ENCODE results near the gene COL13A1.

The COL13A1 gene

GRCh38 chr10:69911613-69912528 is 110.2 kb downstream of the COL13A1 start:
- Histone ChIP-seq H3K9me3 (ENCODE audit: severe bottlenecking) (no peaks in the 10 kb centered on the region), H3K27me3 (ENCODE audit: insufficient read depth, poor library complexity, severe bottlenecking) (no peaks in the 10 kb centered on the region), H3K27ac (ENCODE audit: poor library complexity, severe bottlenecking) (no peak overlapping the region), H3K4me1 (ENCODE audit: insufficient read depth, poor library complexity, severe bottlenecking) (no peaks in the 10 kb centered on the region), H3K36me3 (ENCODE audit: low read depth) (no peaks in the 10 kb centered on the region), H3K4me3 (ENCODE audit: severe bottlenecking) (no peak overlapping the region)
- no peak for ATAC-seq (ENCODE audit: low read depth)
- no peak for TF ChIP-seq CTCF (IDR thresholded peaks at IDR 0.05; ENCODE audit: poor library complexity, severe bottlenecking)
- DNase-seq (ENCODE audit: low spot score) = no peak

GRCh38 chr10:69912589-69912988 is 110.9 kb downstream of the COL13A1 start:
- no peak overlapping the region for H3K4me3 ChIP-seq (ENCODE audit: severe bottlenecking)
- ATAC-seq (ENCODE audit: low read depth) = no peak
- H3K9me3 ChIP-seq (ENCODE audit: severe bottlenecking) = no peaks in the 10 kb centered on the region
- no peak for TF ChIP-seq CTCF (IDR thresholded peaks at IDR 0.05; ENCODE audit: poor library complexity, severe bottlenecking)
- no peaks in the 10 kb centered on the region for H3K4me1 ChIP-seq (ENCODE audit: insufficient read depth, poor library complexity, severe bottlenecking)
- DNase-seq (ENCODE audit: low spot score) = no peak
- H3K27me3 ChIP-seq (ENCODE audit: insufficient read depth, poor library complexity, severe bottlenecking) = no peaks in the 10 kb centered on the region
- no peak overlapping the region for H3K27ac ChIP-seq (ENCODE audit: poor library complexity, severe bottlenecking)
- no peaks in the 10 kb centered on the region for H3K36me3 ChIP-seq (ENCODE audit: low read depth)

GRCh38 chr10:69913606-69914382 is 112.1 kb downstream of the COL13A1 start:
- Histone ChIP-seq H3K27me3 (ENCODE audit: insufficient read depth, poor library complexity, severe bottlenecking) (no peaks in the 10 kb centered on the region), H3K4me3 (ENCODE audit: severe bottlenecking) (no peak overlapping the region), H3K4me1 (ENCODE audit: insufficient read depth, poor library complexity, severe bottlenecking) (no peaks in the 10 kb centered on the region), H3K9me3 (ENCODE audit: severe bottlenecking) (no peaks in the 10 kb centered on the region), H3K27ac (ENCODE audit: poor library complexity, severe bottlenecking) (no peak overlapping the region), H3K36me3 (ENCODE audit: low read depth) (no peaks in the 10 kb centered on the region)
- no peak for DNase-seq (ENCODE audit: low spot score)
- ATAC-seq (ENCODE audit: low read depth) = no peak
- TF ChIP-seq CTCF (IDR thresholded peaks at IDR 0.05; ENCODE audit: poor library complexity, severe bottlenecking) = no peak

- peak; percentile 92 for TF ChIP-seq CTCF (IDR thresholded peaks at IDR 0.05; ENCODE audit: poor library complexity, severe bottlenecking)
- no peaks in the 10 kb centered on the region for H3K4me1 ChIP-seq (ENCODE audit: insufficient read depth, poor library complexity, severe bottlenecking)
- DNase-seq (ENCODE audit: low spot score) = no peak
These were observed 112.9 kb downstream of the COL13A1 start for GRCh38 chr10:69914398-69915214.

More at GRCh38 chr10:69914398-69915214, 112.9 kb downstream of the COL13A1 start:
- Histone ChIP-seq H3K27ac (ENCODE audit: poor library complexity, severe bottlenecking) (no peak overlapping the region), H3K4me3 (ENCODE audit: severe bottlenecking) (no peak overlapping the region), H3K27me3 (ENCODE audit: insufficient read depth, poor library complexity, severe bottlenecking) (no peaks in the 10 kb centered on the region), H3K9me3 (ENCODE audit: severe bottlenecking) (no peaks in the 10 kb centered on the region), H3K36me3 (ENCODE audit: low read depth) (no peaks in the 10 kb centered on the region)
- peak; percentile 77 for ATAC-seq (ENCODE audit: low read depth)
